ENCODE results near the gene EPHB2. TPM values are rescaled to one million over a fixed set of nuclear protein-coding genes. Genes with fewer than 3 reads are reported as not detected.
"Not testable (repeated sequence)": the region's sequence is repeated elsewhere in the genome, so short reads cannot be mapped to it uniquely, and the experiment has no call there.

The EPHB2 gene
- total RNA-seq, 2 experiments from 2014 or later: 0.13 TPM; not detected in 1

- no peaks in the 10 kb centered on the region for H3K4me1 Mint-ChIP-seq (ENCODE audit: low read depth)
- H3K4me3 Mint-ChIP-seq: no peak overlapping the region
- no peak for TF ChIP-seq CTCF (IDR thresholded peaks at IDR 0.05)
- ATAC-seq: no peak
- H3K9me3 Mint-ChIP-seq: no peaks in the 10 kb centered on the region
- CTCF ChIA-PET: no interaction called here
- H3K27ac Mint-ChIP-seq: no peak overlapping the region
- no peak for DNase-seq
- H3K27me3 Mint-ChIP-seq: peaks cover 10% of the 10 kb centered on the region
- POLR2A ChIA-PET: no interaction called here
- H3K36me3 Mint-ChIP-seq (ENCODE audit: low read depth): no peaks in the 10 kb centered on the region
- intact Hi-C loops (cut with micrococcal nuclease): no loop called here
Observed at GRCh38 chr1:22838965-22839364, 128.3 kb downstream of the EPHB2 start.

GRCh38 chr1:22839806-22840205 is 129.2 kb downstream of the EPHB2 start:
- no peaks in the 10 kb centered on the region for H3K9me3 Mint-ChIP-seq
- no peak for TF ChIP-seq CTCF (IDR thresholded peaks at IDR 0.05)
- no peaks in the 10 kb centered on the region for H3K4me1 Mint-ChIP-seq (ENCODE audit: low read depth)
- intact Hi-C loops (cut with micrococcal nuclease): no loop called here
- no peak for ATAC-seq
- H3K27ac Mint-ChIP-seq: no peak overlapping the region
- H3K36me3 Mint-ChIP-seq (ENCODE audit: low read depth): no peaks in the 10 kb centered on the region
- CTCF ChIA-PET: interaction anchor here (1.7 kb wide), 1 partner anchor 22 kb away, joined by 7 read pairs; no protein-coding TSS in a partner anchor
- H3K4me3 Mint-ChIP-seq: no peak overlapping the region
- DNase-seq: no peak
- H3K27me3 Mint-ChIP-seq: peaks cover 10% of the 10 kb centered on the region
- POLR2A ChIA-PET: no interaction called here

- DNase-seq (no peak), ATAC-seq (no peak)
- ChIA-PET CTCF (interaction anchor here (1.7 kb wide), 1 partner anchor 21 kb away, joined by 7 read pairs; no protein-coding TSS in a partner anchor), POLR2A (no interaction called here)
- H3K36me3 Mint-ChIP-seq (ENCODE audit: low read depth): no peaks in the 10 kb centered on the region
- no peak overlapping the region for H3K4me3 Mint-ChIP-seq
- intact Hi-C loops (cut with micrococcal nuclease): no loop called here
- H3K9me3 Mint-ChIP-seq: no peaks in the 10 kb centered on the region
- no peak overlapping the region for H3K27ac Mint-ChIP-seq
- peaks cover 18% of the 10 kb centered on the region for H3K27me3 Mint-ChIP-seq
- H3K4me1 Mint-ChIP-seq (ENCODE audit: low read depth): no peaks in the 10 kb centered on the region
- TF ChIP-seq CTCF (IDR thresholded peaks at IDR 0.05): no peak
Observed at GRCh38 chr1:22841142-22841541, 130.5 kb downstream of the EPHB2 start.

- no peaks in the 10 kb centered on the region for H3K4me1 Mint-ChIP-seq (ENCODE audit: low read depth)
- intact Hi-C loops (cut with micrococcal nuclease): no loop called here
- ATAC-seq (no peak), DNase-seq (no peak)
- H3K27ac Mint-ChIP-seq: no peak overlapping the region
- TF ChIP-seq CTCF (IDR thresholded peaks at IDR 0.05): no peak
- H3K27me3 Mint-ChIP-seq: peaks cover 18% of the 10 kb centered on the region
- ChIA-PET POLR2A (no interaction called here), CTCF (interaction anchor here (1.5 kb wide), 1 partner anchor 123 kb away, joined by 3 read pairs; no protein-coding TSS in a partner anchor)
- no peaks in the 10 kb centered on the region for H3K36me3 Mint-ChIP-seq (ENCODE audit: low read depth)
- H3K9me3 Mint-ChIP-seq: no peaks in the 10 kb centered on the region
- no peak overlapping the region for H3K4me3 Mint-ChIP-seq
Observed at GRCh38 chr1:22841860-22842281, 131.2 kb downstream of the EPHB2 start.

GRCh38 chr1:22843441-22844183 is 133.0 kb downstream of the EPHB2 start:
- DNase-seq; H3K9me3 Mint-ChIP-seq; H3K4me1 Mint-ChIP-seq (ENCODE audit: low read depth); POLR2A ChIA-PET; ATAC-seq; intact Hi-C loops (cut with micrococcal nuclease); H3K36me3 Mint-ChIP-seq (ENCODE audit: low read depth); H3K27ac Mint-ChIP-seq; H3K4me3 Mint-ChIP-seq: not testable (repeated sequence)
- peaks cover 25% of the 10 kb centered on the region for H3K27me3 Mint-ChIP-seq
- CTCF ChIA-PET: interaction anchor here (0.6 to 1.5 kb wide), 2 partner anchors 118 to 121 kb away, joined by 3 read pairs; no protein-coding TSS in a partner anchor

Measured in activated CD8-positive, alpha-beta T cell treated with anti-CD3 and anti-CD28 coated beads for 36 hours (primary cell).